ENCODE measurements around the gene ITGB6.

The ITGB6 gene

GRCh38 chr2:160096409-160096808 is 103.7 kb downstream of the ITGB6 start:
- FAIRE-seq (no peak), DNase-seq (ENCODE audit: low spot score) (no peak)

GRCh38 chr2:160092445-160092844 is 107.6 kb downstream of the ITGB6 start:
- FAIRE-seq = no peak
- DNase-seq (ENCODE audit: low spot score) = no peak

GRCh38 chr2:160091381-160091780 is 108.7 kb downstream of the ITGB6 start:
- no peak for FAIRE-seq
- DNase-seq (ENCODE audit: low spot score) = no peak

- DNase-seq (ENCODE audit: low spot score) (no peak), FAIRE-seq (no peak)
Observed at GRCh38 chr2:160087854-160088745, 112.0 kb downstream of the ITGB6 start.

GRCh38 chr2:160085662-160086061 is 114.4 kb downstream of the ITGB6 start:
- DNase-seq (ENCODE audit: low spot score) (no peak), FAIRE-seq (no peak)

- peak; percentile 72 for FAIRE-seq
- DNase-seq (ENCODE audit: low spot score) = no peak
Observed at GRCh38 chr2:160077912-160078810, 121.9 kb downstream of the ITGB6 start.

GRCh38 chr2:160076914-160077313 is 123.2 kb downstream of the ITGB6 start:
- no peak for FAIRE-seq

GRCh38 chr2:160076241-160076640 is 123.8 kb downstream of the ITGB6 start:
- FAIRE-seq (no peak), DNase-seq (ENCODE audit: low spot score) (no peak)

More at GRCh38 chr2:160076914-160077313, 123.2 kb downstream of the ITGB6 start:
- no peak for DNase-seq (ENCODE audit: low spot score)

- FAIRE-seq (no peak), DNase-seq (ENCODE audit: low spot score) (no peak)
Observed at GRCh38 chr2:160075171-160075570, 124.9 kb downstream of the ITGB6 start.

- FAIRE-seq (no peak), DNase-seq (ENCODE audit: low spot score) (no peak)
Observed at GRCh38 chr2:160073284-160073888, 126.7 kb downstream of the ITGB6 start.

GRCh38 chr2:160068906-160069305 is 131.2 kb downstream of the ITGB6 start:
- no peak for DNase-seq (ENCODE audit: low spot score)
- no peak for FAIRE-seq

GRCh38 chr2:160064916-160065315 is 135.2 kb downstream of the ITGB6 start:
- DNase-seq (ENCODE audit: low spot score) (no peak), FAIRE-seq (no peak)

GRCh38 chr2:160063879-160064612 is 136.0 kb downstream of the ITGB6 start:
- no peak for FAIRE-seq
- DNase-seq (ENCODE audit: low spot score) = no peak

GRCh38 chr2:160063271-160063670 is 136.8 kb downstream of the ITGB6 start:
- FAIRE-seq (no peak), DNase-seq (ENCODE audit: low spot score) (no peak)

- DNase-seq (ENCODE audit: low spot score) (peak; percentile 31), FAIRE-seq (no peak)
Observed at GRCh38 chr2:160062292-160063005, 137.6 kb downstream of the ITGB6 start, which contains the start of gene PLA2R1. Gene PLA2R1, minus strand, starts transcription at chr2:160062615. Its CDS starts 212 bp downstream, at chr2:160062403.

- DNase-seq (ENCODE audit: low spot score) (no peak), FAIRE-seq (no peak)
Observed at GRCh38 chr2:160061944-160062291, 138.2 kb downstream of the ITGB6 start.

- FAIRE-seq (no peak), DNase-seq (ENCODE audit: low spot score) (no peak)
Observed at GRCh38 chr2:160061533-160061932, 138.5 kb downstream of the ITGB6 start.

GRCh38 chr2:160060297-160060696 is 139.8 kb downstream of the ITGB6 start:
- DNase-seq (ENCODE audit: low spot score) = no peak
- FAIRE-seq = no peak

- FAIRE-seq = no peak
- no peak for DNase-seq (ENCODE audit: low spot score)
Observed at GRCh38 chr2:160057356-160057755, 142.7 kb downstream of the ITGB6 start.

- no peak for FAIRE-seq
- DNase-seq (ENCODE audit: low spot score) = no peak
Observed at GRCh38 chr2:160055726-160056108, 144.4 kb downstream of the ITGB6 start.

Measured in RCC 7860 (cell line).